Measurements from ENCODE around the gene WDR64. TPM values are rescaled to one million over a fixed set of nuclear protein-coding genes. Genes with fewer than 3 reads are reported as not detected.

WDR64 gene
- total RNA-seq, 2 donors from 2014 or later, result not detected

DNA sequence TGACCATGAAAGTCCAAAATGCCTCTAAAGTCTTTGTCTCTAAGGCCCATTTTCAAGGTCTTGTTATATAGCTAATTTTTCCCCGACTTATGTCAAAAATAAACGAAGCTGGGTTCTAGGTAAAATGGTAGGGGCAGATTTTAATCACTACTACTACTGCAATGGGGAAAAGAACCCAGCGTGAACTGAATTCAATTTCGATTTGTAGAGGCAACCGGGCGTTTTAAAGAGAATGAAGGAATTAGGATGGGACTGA, 195.4 kb downstream of the WDR64 start:
- no peaks in the 10 kb centered on the region for H3K9me3 Mint-ChIP-seq
- TF ChIP-seq CTCF (conservative IDR thresholded peaks at IDR 0.05), result no peak
- Histone ChIP-seq H3K27me3 (ENCODE audit: control insufficient read depth, insufficient read depth, low read length, poor library complexity, severe bottlenecking) (no peaks in the 10 kb centered on the region), H3K9ac (ENCODE audit: extremely low read depth, low read length, poor library complexity, severe bottlenecking) (no peak overlapping the region), H3K27ac (ENCODE audit: low read depth, low read length) (no peak overlapping the region), H3K4me1 (ENCODE audit: control insufficient read depth, insufficient read depth, low read length) (no peaks in the 10 kb centered on the region), H3K4me3 (ENCODE audit: low read length) (peak overlapping the region; percentile 91), H3K36me3 (ENCODE audit: control insufficient read depth, insufficient read depth, low read length) (peaks cover 16% of the 10 kb centered on the region), H3K9me3 (ENCODE audit: control insufficient read depth, low read length) (no peaks in the 10 kb centered on the region)
- H3K4me1 Mint-ChIP-seq, result peaks cover 19% of the 10 kb centered on the region
- peaks cover 6% of the 10 kb centered on the region for H3K36me3 Mint-ChIP-seq (ENCODE audit: low read depth)
- WGBS, 2 experiments (ENCODE audit: insufficient coverage in 1 of 2, insufficient read length in 1 of 2), result 4 to 16% methylated on average over 4 to 6 of the region's 6 CpGs
- peak overlapping the region; percentile 99 for H3K27ac Mint-ChIP-seq
- H3K27me3 Mint-ChIP-seq (ENCODE audit: insufficient read depth), result no peaks in the 10 kb centered on the region
- peak overlapping the region; percentile 89 for H3K4me3 Mint-ChIP-seq
- no peak for DNase-seq

GRCh38 chr1:241847796-241848685, 196.0 kb downstream of the WDR64 start, which contains the start of gene EXO1:
Gene EXO1, plus strand, starts transcription at chr1:241848204. Its CDS starts 2,222 bp downstream, at chr1:241850426.
- TF ChIP-seq CTCF (conservative IDR thresholded peaks at IDR 0.05), result peak; percentile 51
- peaks cover 19% of the 10 kb centered on the region for H3K4me1 Mint-ChIP-seq
- H3K36me3 Mint-ChIP-seq (ENCODE audit: low read depth), result peaks cover 7% of the 10 kb centered on the region
- H3K4me3 Mint-ChIP-seq, result peak within 1 kb of the TSS; percentile 89
- peak within 1 kb of the TSS; percentile 89 for H3K27ac ChIP-seq (ENCODE audit: low read depth, low read length)
- H3K36me3 ChIP-seq (ENCODE audit: control insufficient read depth, insufficient read depth, low read length), result peaks cover 17% of the 10 kb centered on the region
- WGBS, 2 experiments (ENCODE audit: insufficient coverage in 1 of 2, insufficient read length in 1 of 2), result 0% methylated on average over 27 to 68 of the region's 68 CpGs
- H3K9me3 ChIP-seq (ENCODE audit: control insufficient read depth, low read length), result no peaks in the 10 kb centered on the region
- no peaks in the 10 kb centered on the region for H3K9me3 Mint-ChIP-seq
- H3K27me3 Mint-ChIP-seq (ENCODE audit: insufficient read depth), result no peaks in the 10 kb centered on the region
- H3K27me3 ChIP-seq (ENCODE audit: control insufficient read depth, insufficient read depth, low read length, poor library complexity, severe bottlenecking), result no peaks in the 10 kb centered on the region
- peak; percentile 96 for DNase-seq
- H3K4me1 ChIP-seq (ENCODE audit: control insufficient read depth, insufficient read depth, low read length), result no peaks in the 10 kb centered on the region
- H3K9ac ChIP-seq (ENCODE audit: extremely low read depth, low read length, poor library complexity, severe bottlenecking), result peak within 1 kb of the TSS; percentile 71
- H3K27ac Mint-ChIP-seq, result peak within 1 kb of the TSS; percentile 99
- H3K4me3 ChIP-seq (ENCODE audit: low read length), result peak within 1 kb of the TSS; percentile 91

- H3K9me3 ChIP-seq (ENCODE audit: control insufficient read depth, low read length), result no peaks in the 10 kb centered on the region
- WGBS, 2 experiments (ENCODE audit: insufficient coverage in 1 of 2, insufficient read length in 1 of 2), result 3 to 9% methylated on average over 6 to 13 of the region's 13 CpGs
- Mint-ChIP-seq H3K27me3 (ENCODE audit: insufficient read depth) (no peaks in the 10 kb centered on the region), H3K4me3 (peak overlapping the region; percentile 89), H3K4me1 (peaks cover 19% of the 10 kb centered on the region), H3K9me3 (no peaks in the 10 kb centered on the region), H3K27ac (peak overlapping the region; percentile 99), H3K36me3 (ENCODE audit: low read depth) (peaks cover 15% of the 10 kb centered on the region)
- H3K4me3 ChIP-seq (ENCODE audit: low read length), result peak overlapping the region; percentile 91
- H3K9ac ChIP-seq (ENCODE audit: extremely low read depth, low read length, poor library complexity, severe bottlenecking), result peak overlapping the region; percentile 71
- TF ChIP-seq CTCF (conservative IDR thresholded peaks at IDR 0.05), result no peak
- H3K4me1 ChIP-seq (ENCODE audit: control insufficient read depth, insufficient read depth, low read length), result no peaks in the 10 kb centered on the region
- DNase-seq, result no peak
- no peak overlapping the region for H3K27ac ChIP-seq (ENCODE audit: low read depth, low read length)
- H3K36me3 ChIP-seq (ENCODE audit: control insufficient read depth, insufficient read depth, low read length), result peaks cover 25% of the 10 kb centered on the region
- H3K27me3 ChIP-seq (ENCODE audit: control insufficient read depth, insufficient read depth, low read length, poor library complexity, severe bottlenecking), result no peaks in the 10 kb centered on the region
These were observed 196.7 kb downstream of the WDR64 start for GRCh38 chr1:241848686-241849344.
